B cell (primary cell): ENCODE data around the gene CCDC137. TPM values are rescaled to one million over a fixed set of nuclear protein-coding genes. Genes with fewer than 3 reads are reported as not detected.

Experiments
- ATAC-seq: fragments of 200-7000 bp; cut with Tn5 transposase; one replicate; pipeline ENCODE4 v1.10.0; 2021; ENCODE audit warnings: low read depth, mild to moderate bottlenecking, moderate number of reproducible peaks, moderate library complexity
- CTCF ChIA-PET: fragments of 350-600 bp; sonication (Branson Sonifier 250); formaldehyde crosslinking; loops from one replicate; lab custom pipeline; 2021; ENCODE audit warnings: antibody characterized with exemption, inconsistent platforms; lab: Charles Lee
- POLR2A ChIA-PET: fragments of 350-600 bp; sonication (Branson Sonifier 250); formaldehyde crosslinking; loops from one replicate; lab custom pipeline; 2021; ENCODE audit warnings: antibody characterized with exemption; lab: Charles Lee
- DNase-seq: peaks from one replicate; pipeline ENCODE4 v3.0.0; 2013
- H2AFZ ChIP-seq: 2 replicates; pipeline ENCODE4 v1.6.1; 2012; ENCODE audit warnings: mild to moderate bottlenecking, low read depth, low read length; ENCODE audit not compliant: insufficient read depth, poor library complexity, severe bottlenecking
- H3K27ac ChIP-seq, 2 donors: 1 replicate in 1 of 2; 2 replicates in 1 of 2; pipeline ENCODE4 v1.5.1; 2012 to 2013; ENCODE audit warnings: low read length in 2 of 2, mild to moderate bottlenecking in 2 of 2, moderate library complexity in 1 of 2
- H3K27me3 ChIP-seq, 4 experiments: fragments of 200-600 bp in 1 of 4; sonication (generic) in 1 of 4; replicated peaks in 1 of 4; 1 replicate in 2 of 4; 2 replicates in 2 of 4; pipeline versions ENCODE4 v1.6.1 to v1.7.0; 2013 to 2016; ENCODE audit warnings: low read length in 3 of 4, mild to moderate bottlenecking in 2 of 4, mixed read lengths in 1 of 4, moderate library complexity in 1 of 4; ENCODE audit not compliant: insufficient read depth in 4 of 4, control insufficient read depth in 3 of 4; ENCODE audit errors: control extremely low read depth in 1 of 4
- H3K36me3 ChIP-seq, 2 experiments: replicated peaks in 1 of 2; 1 replicate in 1 of 2; 2 replicates in 1 of 2; pipeline versions ENCODE4 v1.6.1 to v1.7.1; 2013; ENCODE audit warnings: low read length in 1 of 2; ENCODE audit not compliant: insufficient read depth in 2 of 2, control insufficient read depth in 1 of 2; ENCODE audit errors: control extremely low read depth in 1 of 2, extremely low read depth in 1 of 2
- H3K4me1 ChIP-seq, 2 donors: fragments of 200-600 bp in 1 of 2; sonication (generic) in 1 of 2; 1 replicate in 1 of 2; 2 replicates in 1 of 2; pipeline versions ENCODE4 v1.5.1 to v1.6.1; 2013 to 2017; ENCODE audit warnings: low read length in 2 of 2; ENCODE audit not compliant: control insufficient read depth in 2 of 2, insufficient read depth in 2 of 2
- H3K4me2 ChIP-seq: replicated peaks from 2 replicates; pipeline ENCODE3; 2012; ENCODE audit warnings: mild to moderate bottlenecking, low read depth, low read length; ENCODE audit not compliant: poor library complexity, severe bottlenecking
- H3K4me3 ChIP-seq, 5 experiments: fragments of 200-600 bp in 1 of 5; sonication (generic) in 1 of 5; 1 replicate in 3 of 5; 2 replicates in 2 of 5; pipeline versions ENCODE4 v1.5.1 to v1.7.0; 2011 to 2016; ENCODE audit warnings: low read length in 4 of 5, mild to moderate bottlenecking in 4 of 5, low read depth in 2 of 5, control low read depth in 1 of 5, moderate library complexity in 1 of 5; ENCODE audit not compliant: insufficient read depth in 1 of 5; ENCODE audit errors: control extremely low read depth in 1 of 5, extremely low read depth in 1 of 5
- H3K79me2 ChIP-seq: fragments of 200-600 bp; sonication (generic); one replicate; pipeline ENCODE4 v1.6.0; 2016; ENCODE audit warnings: low read length; ENCODE audit not compliant: control insufficient read depth, insufficient read depth
- H3K9ac ChIP-seq: fragments of 200-600 bp; sonication (generic); 2 replicates; pipeline ENCODE4 v1.6.1; 2017; ENCODE audit warnings: mild to moderate bottlenecking, low read length, moderate library complexity
- H3K9me3 ChIP-seq, 3 donors: one replicate each; pipeline versions ENCODE4 v1.6.1 to v1.7.1; 2013; ENCODE audit warnings: low read length in 2 of 3; ENCODE audit not compliant: control insufficient read depth in 2 of 3, insufficient read depth in 1 of 3; ENCODE audit errors: control extremely low read depth in 1 of 3
- H4K20me1 ChIP-seq: 2 replicates; pipeline ENCODE4 v1.6.0; 2012; ENCODE audit warnings: mild to moderate bottlenecking, low read length; ENCODE audit not compliant: insufficient read depth, control insufficient read depth, poor library complexity, severe bottlenecking
- H3K27ac Mint-ChIP-seq: one replicate; pipeline ENCODE4 v1.8.0; 2021; ENCODE audit warnings: mixed read lengths
- H3K27me3 Mint-ChIP-seq: one replicate; pipeline ENCODE4 v1.8.0; 2021; ENCODE audit warnings: mixed read lengths
- H3K4me1 Mint-ChIP-seq: one replicate; pipeline ENCODE4 v1.8.0; 2021; ENCODE audit warnings: mixed read lengths
- H3K4me3 Mint-ChIP-seq: one replicate; pipeline ENCODE4 v1.8.0; 2021; ENCODE audit warnings: mixed read lengths
- H3K9me3 Mint-ChIP-seq: one replicate; pipeline ENCODE4 v1.8.0; 2022; ENCODE audit warnings: mixed read lengths; ENCODE audit not compliant: insufficient read depth
- EZH2 ChIP-seq: IDR thresholded peaks from 2 replicates; pipeline ENCODE4 v1.6.1; 2012; ENCODE audit warnings: borderline replicate concordance, low read depth, mild to moderate bottlenecking, moderate library complexity, low read length; ENCODE audit not compliant: insufficient read depth, poor library complexity, severe bottlenecking
- WGBS: methylation state at CpG from one replicate; pipeline ENCODE4 v1.1.5; 2013; ENCODE audit warnings: missing lambda C conversion rate; ENCODE audit not compliant: insufficient coverage; 5-methylcytosine and 5-hydroxymethylcytosine counted together
- intact Hi-C: fragments of 100-400 bp; cut with micrococcal nuclease; formaldehyde crosslinking; loops from one replicate; pipeline ENCODE4 v1.10.0; 2022
- polyA plus RNA-seq: library from polyadenylated mRNA; depleted of rRNA; stranded (reverse); fragments of >200 nt; gene quantifications from 2 replicates; pipeline ENCODE4 v1.2.3, GENCODE V29; 2012
- total RNA-seq, 2 donors: library from RNA; stranded (reverse); fragments of 120-200 nt in 1 of 2; gene quantifications; 1 replicate in 1 of 2; 2 replicates in 1 of 2; pipeline versions ENCODE4 v1.2.3 to v1.2.4, GENCODE V29; 2013 to 2022
- TF ChIP-seq, protein P1 (sequence below): fragments of 200-600 bp; IDR thresholded peaks from one replicate; pipeline ENCODE4 v1.8.0; 2022; ENCODE audit warnings: antibody characterized with exemption, mild to moderate bottlenecking

Gene CCDC137
- total and polyA plus RNA-seq, 2 donors (not counting 1 experiment from before 2014, with no cell fraction given): 18.8 to 36.0 TPM

DNA sequence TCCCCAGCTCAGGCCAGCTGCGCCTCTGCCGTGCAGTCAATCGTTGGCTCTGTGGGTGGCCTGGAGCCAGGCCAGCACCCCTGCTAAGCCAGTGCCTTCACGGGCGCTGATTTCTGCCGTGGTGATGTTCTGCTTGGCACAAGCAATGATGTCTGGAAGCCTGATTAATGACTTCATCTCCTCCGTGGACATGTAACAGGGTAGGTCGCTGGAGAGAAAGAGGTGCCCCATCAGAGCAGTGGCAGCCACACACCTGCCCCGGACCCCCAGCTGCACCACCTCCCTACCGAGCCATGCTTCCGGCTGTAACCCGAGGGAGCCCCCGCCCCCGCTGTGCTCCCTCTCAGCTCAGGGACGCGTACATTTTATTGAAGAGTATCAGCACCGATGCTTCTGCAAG lies 15.1 kb downstream of the CCDC137 start:
- Histone ChIP-seq H3K27me3 (no peaks in the 10 kb centered on the region), H3K9ac (no peak overlapping the region), H4K20me1 (peaks cover 26% of the 10 kb centered on the region), H3K79me2 (peaks cover 57% of the 10 kb centered on the region), H3K4me3 (no peak overlapping the region), H3K4me1 (peaks cover 22 to 25% of the 10 kb centered on the region in 2 donors), H3K36me3 (peaks cover 0 to 7% of the 10 kb centered on the region in 2 experiments), H3K9me3 (no peaks in the 10 kb centered on the region), H3K27ac (no peak overlapping the region), H2AFZ (no peak overlapping the region), H3K4me2 (no peak overlapping the region)
- Mint-ChIP-seq H3K27ac (peak overlapping the region; percentile 32), H3K4me1 (peaks cover 29% of the 10 kb centered on the region), H3K27me3 (no peaks in the 10 kb centered on the region), H3K9me3 (no peaks in the 10 kb centered on the region), H3K4me3 (peak overlapping the region; percentile 7)
- no peak for DNase-seq
- no peak for ATAC-seq
- ChIA-PET CTCF (no interaction called here), POLR2A (no interaction called here)
- over 99% methylated on average over 17 of the region's 17 CpGs for WGBS
- intact Hi-C loops: loop anchor here (2.0 kb wide), 1 partner anchor 31 kb away; the partner anchor contains the start of gene SLC25A10
- TF ChIP-seq EZH2: no peak
- TF ChIP-seq, protein P1, sequence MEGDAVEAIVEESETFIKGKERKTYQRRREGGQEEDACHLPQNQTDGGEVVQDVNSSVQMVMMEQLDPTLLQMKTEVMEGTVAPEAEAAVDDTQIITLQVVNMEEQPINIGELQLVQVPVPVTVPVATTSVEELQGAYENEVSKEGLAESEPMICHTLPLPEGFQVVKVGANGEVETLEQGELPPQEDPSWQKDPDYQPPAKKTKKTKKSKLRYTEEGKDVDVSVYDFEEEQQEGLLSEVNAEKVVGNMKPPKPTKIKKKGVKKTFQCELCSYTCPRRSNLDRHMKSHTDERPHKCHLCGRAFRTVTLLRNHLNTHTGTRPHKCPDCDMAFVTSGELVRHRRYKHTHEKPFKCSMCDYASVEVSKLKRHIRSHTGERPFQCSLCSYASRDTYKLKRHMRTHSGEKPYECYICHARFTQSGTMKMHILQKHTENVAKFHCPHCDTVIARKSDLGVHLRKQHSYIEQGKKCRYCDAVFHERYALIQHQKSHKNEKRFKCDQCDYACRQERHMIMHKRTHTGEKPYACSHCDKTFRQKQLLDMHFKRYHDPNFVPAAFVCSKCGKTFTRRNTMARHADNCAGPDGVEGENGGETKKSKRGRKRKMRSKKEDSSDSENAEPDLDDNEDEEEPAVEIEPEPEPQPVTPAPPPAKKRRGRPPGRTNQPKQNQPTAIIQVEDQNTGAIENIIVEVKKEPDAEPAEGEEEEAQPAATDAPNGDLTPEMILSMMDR: no peak

GRCh38 chr17:81682565-81683207 lies 16.1 kb downstream of the CCDC137 start:
- no peak for TF ChIP-seq EZH2
- TF ChIP-seq, protein P1: no peak
- no peak for ATAC-seq
- POLR2A ChIA-PET: interaction anchor here (1.3 to 2.1 kb wide), 2 partner anchors 20 to 22 kb away, joined by 9 to 10 read pairs; partner anchors contain the start of gene MRPL12
- Histone ChIP-seq H3K27me3 (no peaks in the 10 kb centered on the region), H3K9me3 (no peaks in the 10 kb centered on the region), H3K4me2 (peak overlapping the region; percentile 90), H2AFZ (peak overlapping the region; percentile 88), H3K79me2 (peaks cover 67% of the 10 kb centered on the region), H3K36me3 (peaks cover 0 to 18% of the 10 kb centered on the region in 2 experiments), H4K20me1 (peaks cover 36% of the 10 kb centered on the region), H3K9ac (peak overlapping the region; percentile 92), H3K27ac (peak overlapping the region in 1 of 2 donors; percentile 83), H3K4me3 (peak overlapping the region; percentile 41 to 94 (median 93)), H3K4me1 (peaks cover 22 to 25% of the 10 kb centered on the region in 2 donors)
- CTCF ChIA-PET: interaction anchor here (0.5 to 1.5 kb wide), 4 partner anchors 14 to 243 kb away, joined by 3 to 4 read pairs (median 3); no protein-coding TSS in a partner anchor
- peak overlapping the region; percentile 95 for H3K27ac Mint-ChIP-seq
- no peaks in the 10 kb centered on the region for H3K27me3 Mint-ChIP-seq
- H3K9me3 Mint-ChIP-seq: no peaks in the 10 kb centered on the region
- intact Hi-C loops: loop anchor here (1.0 to 2.0 kb wide), 5 partner anchors 16 to 209 kb away; partner anchors contain the start of genes ALYREF, ANAPC11, CCDC137 and MRPL12
- H3K4me3 Mint-ChIP-seq: peak overlapping the region; percentile 91
- no peak for DNase-seq
- 56% methylated on average over 19 of the region's 19 CpGs for WGBS
- H3K4me1 Mint-ChIP-seq: peaks cover 33% of the 10 kb centered on the region
